Parathyroid adenoma (tissue), 2 donors: ENCODE measurements around the gene RELL2.
A peak's percentile ranks its signal among the peaks of the same experiment; 100 is the strongest.

Source experiments
- H2AFZ ChIP-seq: fragments of 300-600 bp; sonication (generic); one replicate; pipeline ENCODE4 v1.7.0; 2017; ENCODE audit warnings: antibody characterized with exemption, mild to moderate bottlenecking
- H3K27ac ChIP-seq: fragments of 300-600 bp; sonication (generic); one replicate; pipeline ENCODE4 v1.7.0; 2017
- H3K27me3 ChIP-seq: fragments of 300-600 bp; sonication (generic); one replicate; pipeline ENCODE4 v1.7.0; 2017; ENCODE audit warnings: low read length; ENCODE audit not compliant: control insufficient read depth, insufficient read depth
- H3K36me3 ChIP-seq: fragments of 300-600 bp; sonication (generic); one replicate; pipeline ENCODE4 v1.7.0; 2017; ENCODE audit warnings: low read length; ENCODE audit not compliant: control insufficient read depth, insufficient read depth
- H3K4me1 ChIP-seq: fragments of 300-600 bp; sonication (generic); one replicate; pipeline ENCODE4 v1.7.0; 2017; ENCODE audit warnings: control low read depth
- H3K4me2 ChIP-seq: fragments of 300-600 bp; sonication (generic); one replicate; pipeline ENCODE4 v1.7.0; 2017; ENCODE audit warnings: low read length
- H3K4me3 ChIP-seq: fragments of 300-600 bp; sonication (generic); one replicate; pipeline ENCODE4 v1.7.0; 2017; ENCODE audit warnings: low read depth, low read length
- H3K79me2 ChIP-seq: fragments of 300-600 bp; sonication (generic); one replicate; pipeline ENCODE4 v1.7.0; 2017; ENCODE audit warnings: control low read depth
- H3K9ac ChIP-seq: fragments of 300-600 bp; sonication (generic); one replicate; pipeline ENCODE4 v1.7.0; 2017; ENCODE audit warnings: mild to moderate bottlenecking
- H3K9me3 ChIP-seq: fragments of 300-600 bp; sonication (generic); one replicate; pipeline ENCODE4 v1.7.0; 2017; ENCODE audit warnings: low read length; ENCODE audit not compliant: control insufficient read depth
- TF ChIP-seq, protein P1 (sequence below): fragments of 300-600 bp; sonication (generic); IDR thresholded peaks from one replicate; pipeline ENCODE4 v1.7.0; 2017; ENCODE audit warnings: antibody characterized with exemption, mild to moderate bottlenecking
- donor health status: primary hyperparathyroidism.

RELL2 gene

DNA sequence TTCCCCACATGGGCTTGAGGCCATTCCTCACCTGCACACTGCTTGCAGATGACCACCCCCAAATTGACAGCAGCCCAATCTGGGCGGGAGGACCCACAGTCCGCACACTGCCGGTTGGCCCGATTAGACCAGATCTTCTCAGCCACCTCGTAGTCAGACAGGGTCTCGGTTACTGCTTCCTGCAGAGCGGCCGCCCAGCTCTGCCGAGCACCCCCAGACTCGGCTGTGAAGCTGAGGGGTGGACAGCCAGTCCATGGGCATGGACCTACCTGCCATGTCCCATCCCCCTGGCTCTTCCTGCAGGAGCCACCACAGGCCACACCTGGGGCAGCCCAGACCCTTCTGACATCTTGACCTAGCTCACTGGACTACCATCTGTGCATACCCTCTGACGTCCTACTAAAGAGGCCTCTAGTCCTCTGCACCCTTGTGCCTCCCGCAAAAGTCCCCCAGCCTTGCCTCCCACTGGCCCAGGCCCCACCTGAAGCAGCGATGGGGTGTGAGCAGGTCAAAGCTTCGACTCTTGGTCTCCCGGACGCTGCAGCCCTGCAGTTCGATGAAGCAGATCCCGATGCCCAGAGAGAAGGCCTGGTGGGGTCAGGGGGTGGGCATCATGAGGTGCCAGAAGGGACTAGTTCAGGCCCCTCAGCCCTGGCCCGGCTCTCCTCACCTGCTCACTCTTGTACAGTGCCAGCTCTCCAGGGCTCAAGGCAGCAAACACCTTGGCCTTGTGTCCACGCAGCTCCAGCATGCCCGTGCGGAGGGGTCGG, 35.5 kb downstream of the RELL2 start:
- Histone ChIP-seq H3K9me3 (no peaks in the 10 kb centered on the region), H3K4me2 (no peak overlapping the region), H3K79me2 (no peaks in the 10 kb centered on the region), H3K9ac (no peak overlapping the region), H2AFZ (no peak overlapping the region), H3K4me1 (peaks cover 2% of the 10 kb centered on the region), H3K27me3 (no peaks in the 10 kb centered on the region), H3K4me3 (no peak overlapping the region), H3K27ac (no peak overlapping the region), H3K36me3 (no peaks in the 10 kb centered on the region)
- TF ChIP-seq, protein P1, sequence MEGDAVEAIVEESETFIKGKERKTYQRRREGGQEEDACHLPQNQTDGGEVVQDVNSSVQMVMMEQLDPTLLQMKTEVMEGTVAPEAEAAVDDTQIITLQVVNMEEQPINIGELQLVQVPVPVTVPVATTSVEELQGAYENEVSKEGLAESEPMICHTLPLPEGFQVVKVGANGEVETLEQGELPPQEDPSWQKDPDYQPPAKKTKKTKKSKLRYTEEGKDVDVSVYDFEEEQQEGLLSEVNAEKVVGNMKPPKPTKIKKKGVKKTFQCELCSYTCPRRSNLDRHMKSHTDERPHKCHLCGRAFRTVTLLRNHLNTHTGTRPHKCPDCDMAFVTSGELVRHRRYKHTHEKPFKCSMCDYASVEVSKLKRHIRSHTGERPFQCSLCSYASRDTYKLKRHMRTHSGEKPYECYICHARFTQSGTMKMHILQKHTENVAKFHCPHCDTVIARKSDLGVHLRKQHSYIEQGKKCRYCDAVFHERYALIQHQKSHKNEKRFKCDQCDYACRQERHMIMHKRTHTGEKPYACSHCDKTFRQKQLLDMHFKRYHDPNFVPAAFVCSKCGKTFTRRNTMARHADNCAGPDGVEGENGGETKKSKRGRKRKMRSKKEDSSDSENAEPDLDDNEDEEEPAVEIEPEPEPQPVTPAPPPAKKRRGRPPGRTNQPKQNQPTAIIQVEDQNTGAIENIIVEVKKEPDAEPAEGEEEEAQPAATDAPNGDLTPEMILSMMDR = no peak

DNA sequence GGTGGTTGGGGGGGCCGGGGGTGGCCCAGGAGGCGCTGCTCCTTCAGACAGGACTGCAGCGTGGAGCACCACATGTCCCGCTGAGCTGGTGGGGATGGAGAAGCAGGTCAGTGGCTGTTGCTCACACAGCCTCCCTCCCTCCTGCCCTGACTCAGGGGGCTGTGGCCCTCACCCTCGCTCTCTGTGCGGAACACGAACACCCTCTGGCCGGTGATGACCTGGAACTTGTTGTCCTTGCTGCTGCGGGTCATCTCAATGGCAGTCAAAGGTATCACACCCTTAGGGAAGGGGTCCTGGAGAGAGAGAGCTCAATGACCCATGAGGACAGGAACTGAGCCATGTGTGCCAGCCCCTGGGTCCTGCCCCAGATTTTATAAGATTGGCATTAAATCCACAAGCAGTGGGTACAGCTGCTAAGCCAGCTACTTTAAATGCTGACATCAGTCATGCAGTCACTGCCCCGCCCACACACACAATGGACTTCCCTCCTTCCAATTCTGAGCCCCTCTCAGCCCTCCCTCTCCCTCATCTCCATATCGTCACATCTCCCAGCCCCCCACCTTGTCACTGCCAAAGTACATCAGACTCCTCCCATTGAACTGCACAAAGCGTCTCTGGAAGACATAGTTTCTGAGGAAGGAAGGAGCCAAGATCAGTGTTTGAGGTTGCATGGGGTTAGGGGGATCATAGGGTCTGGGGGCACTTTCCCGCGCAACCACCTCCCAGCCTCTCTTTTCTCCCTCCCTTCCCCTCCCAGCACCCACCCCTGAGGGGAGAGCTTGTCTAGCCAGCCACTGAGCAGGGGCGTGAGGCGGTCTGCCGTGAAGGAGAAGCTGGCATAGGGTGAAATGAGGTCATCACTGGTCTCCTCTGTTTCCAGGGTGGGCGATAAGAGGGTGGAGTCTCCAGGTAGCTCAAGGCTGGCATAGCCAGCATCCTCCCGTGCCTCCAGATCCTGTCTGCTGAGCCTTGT, 36.3 kb downstream of the RELL2 start:
- Histone ChIP-seq H3K27me3 (no peaks in the 10 kb centered on the region), H3K9ac (no peak overlapping the region), H2AFZ (peak overlapping the region; percentile 44), H3K4me3 (no peak overlapping the region), H3K79me2 (no peaks in the 10 kb centered on the region), H3K9me3 (no peaks in the 10 kb centered on the region), H3K4me1 (peaks cover 2% of the 10 kb centered on the region), H3K36me3 (no peaks in the 10 kb centered on the region), H3K27ac (no peak overlapping the region), H3K4me2 (no peak overlapping the region)
- TF ChIP-seq, protein P1 = no peak

DNA sequence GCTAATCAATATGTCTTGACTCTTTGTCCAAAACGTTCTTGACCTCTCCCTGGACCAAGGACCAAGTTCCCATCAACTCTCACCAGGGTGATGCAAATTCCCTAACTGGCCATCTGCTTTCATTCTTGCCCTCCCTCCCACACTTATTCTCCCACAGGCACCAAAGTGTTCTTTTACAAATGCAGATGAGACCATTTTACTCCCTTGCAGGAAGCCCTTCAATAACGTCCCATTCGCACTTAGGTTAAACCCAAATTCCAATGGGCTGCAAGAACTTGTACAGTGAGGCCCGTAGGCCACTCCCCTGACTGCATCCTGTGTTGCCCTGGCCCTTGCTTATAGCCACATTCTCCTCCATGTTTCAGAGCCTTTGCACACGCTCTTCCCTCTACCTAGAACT, 38.0 kb downstream of the RELL2 start:
- no peaks in the 10 kb centered on the region for H3K9me3 ChIP-seq
- H3K4me1 ChIP-seq = peaks cover 2% of the 10 kb centered on the region
- TF ChIP-seq, protein P1 = no peak
- H3K79me2 ChIP-seq = peaks cover 1% of the 10 kb centered on the region
- H3K36me3 ChIP-seq = no peaks in the 10 kb centered on the region
- no peak overlapping the region for H3K9ac ChIP-seq
- no peak overlapping the region for H2AFZ ChIP-seq
- no peaks in the 10 kb centered on the region for H3K27me3 ChIP-seq
- H3K4me3 ChIP-seq = no peak overlapping the region
- H3K27ac ChIP-seq = no peak overlapping the region
- no peak overlapping the region for H3K4me2 ChIP-seq

DNA sequence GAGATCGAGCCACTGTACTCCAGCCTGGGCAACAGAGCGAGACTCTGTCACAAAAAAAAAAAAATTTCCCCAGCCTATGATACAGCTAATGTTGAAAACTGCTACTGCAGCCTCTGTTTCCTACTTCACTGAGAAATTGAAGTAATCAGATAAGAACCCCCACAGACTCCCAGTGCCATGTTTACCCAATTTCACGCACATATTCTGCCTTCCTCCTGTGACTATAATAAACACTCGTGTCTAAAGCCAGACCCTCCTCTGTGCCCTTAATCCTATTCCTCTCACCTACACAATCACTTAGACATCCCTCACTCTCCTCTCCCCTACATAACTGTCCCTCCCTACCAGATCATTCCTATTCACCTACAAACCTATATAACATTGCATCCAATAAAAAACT, 38.9 kb downstream of the RELL2 start:
- Histone ChIP-seq H3K9me3 (no peaks in the 10 kb centered on the region), H3K27ac (no peak overlapping the region), H3K4me2 (no peak overlapping the region), H3K4me1 (peaks cover 4% of the 10 kb centered on the region), H3K27me3 (no peaks in the 10 kb centered on the region), H3K9ac (no peak overlapping the region), H3K4me3 (no peak overlapping the region), H2AFZ (no peak overlapping the region), H3K79me2 (peaks cover 3% of the 10 kb centered on the region), H3K36me3 (no peaks in the 10 kb centered on the region)
- TF ChIP-seq, protein P1 = no peak
